HG02588 (cell line): ENCODE data around the gene MLEC.

Source experiments
- ATAC-seq: cut with Tn5 transposase; IDR thresholded peaks from one replicate; pipeline ENCODE4 v1.9.1; 2021; ENCODE audit warnings: mild to moderate bottlenecking, moderate library complexity; ENCODE audit not compliant: unreplicated experiment

The MLEC gene

GRCh38 chr12:120690083-120690450 lies 3.1 kb downstream of the MLEC start:
- no peak for ATAC-seq

GRCh38 chr12:120690978-120691377 lies 4.0 kb downstream of the MLEC start:
- ATAC-seq: no peak

- ATAC-seq: no peak
Measured at GRCh38 chr12:120692524-120693033, 5.6 kb downstream of the MLEC start.

- ATAC-seq: no peak
Measured at GRCh38 chr12:120693848-120694247, 6.9 kb downstream of the MLEC start.

- ATAC-seq: no peak
Measured at GRCh38 chr12:120696626-120697025, 9.7 kb downstream of the MLEC start.

- ATAC-seq: no peak
Measured at GRCh38 chr12:120697344-120697743, 10.4 kb downstream of the MLEC start.

GRCh38 chr12:120698665-120699064 lies 11.7 kb downstream of the MLEC start:
- ATAC-seq: no peak

GRCh38 chr12:120699553-120699952 lies 12.6 kb downstream of the MLEC start:
- no peak for ATAC-seq

- ATAC-seq: no peak
Measured at GRCh38 chr12:120700886-120701285, 13.9 kb downstream of the MLEC start.

- no peak for ATAC-seq
Measured at GRCh38 chr12:120702637-120703036, 15.7 kb downstream of the MLEC start.

GRCh38 chr12:120703311-120703942 lies 16.5 kb downstream of the MLEC start:
- ATAC-seq: no peak

GRCh38 chr12:120705618-120706017 lies 18.7 kb downstream of the MLEC start:
- ATAC-seq: no peak

GRCh38 chr12:120706029-120706428 lies 19.1 kb downstream of the MLEC start:
- no peak for ATAC-seq

GRCh38 chr12:120708651-120709050 lies 21.7 kb downstream of the MLEC start:
- ATAC-seq: no peak

- peak; percentile 66 for ATAC-seq
Measured at GRCh38 chr12:120710031-120710804, 23.3 kb downstream of the MLEC start, which contains the start of gene UNC119B. Gene UNC119B, plus strand, starts transcription at chr12:120710458. Its CDS starts 17 bp downstream, at chr12:120710475.

- ATAC-seq: peak; percentile 32
Measured at GRCh38 chr12:120710805-120711296, 23.9 kb downstream of the MLEC start.

- ATAC-seq: no peak
Measured at GRCh38 chr12:120711411-120711810, 24.5 kb downstream of the MLEC start.

GRCh38 chr12:120712610-120713009 lies 25.7 kb downstream of the MLEC start:
- ATAC-seq: no peak

GRCh38 chr12:120713861-120714482 lies 27.0 kb downstream of the MLEC start:
- no peak for ATAC-seq

GRCh38 chr12:120718055-120718454 lies 31.1 kb downstream of the MLEC start:
- ATAC-seq: no peak

GRCh38 chr12:120719072-120719471 lies 32.1 kb downstream of the MLEC start:
- ATAC-seq: no peak
